NCI-H146 treated with DMSO at 0.1 percent for 48 hours (cell line): ENCODE measurements around the gene KLHL8.
"Not testable (repeated sequence)": the region's sequence is repeated elsewhere in the genome, so short reads cannot be mapped to it uniquely, and the experiment has no call there.

Experiments
- DNase-seq: peaks from one replicate; lab custom pipeline; 2025; ENCODE audit not compliant: unreplicated experiment; lab: John Stamatoyannopoulos, UW

Gene KLHL8

DNA sequence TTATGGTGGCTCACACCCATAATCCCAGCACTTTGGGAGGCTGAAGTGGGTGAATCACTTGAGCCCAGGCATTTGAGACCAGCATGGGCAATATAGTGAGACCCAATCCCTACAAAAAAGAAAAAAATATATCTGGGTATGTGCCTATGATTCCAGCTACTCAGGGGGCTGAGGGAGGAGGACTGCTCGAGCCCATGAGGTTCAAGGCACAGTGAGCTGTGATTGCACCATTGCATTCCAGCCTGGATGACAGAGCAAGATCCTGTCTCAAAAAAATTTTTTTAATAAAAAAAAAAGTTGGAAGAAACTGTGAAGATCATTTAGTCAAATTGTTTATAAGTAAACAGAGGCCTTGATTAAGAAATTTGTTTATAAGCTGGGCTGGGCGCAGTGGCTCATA is 39.7 kb downstream of the KLHL8 start:
- no peak for DNase-seq

DNA sequence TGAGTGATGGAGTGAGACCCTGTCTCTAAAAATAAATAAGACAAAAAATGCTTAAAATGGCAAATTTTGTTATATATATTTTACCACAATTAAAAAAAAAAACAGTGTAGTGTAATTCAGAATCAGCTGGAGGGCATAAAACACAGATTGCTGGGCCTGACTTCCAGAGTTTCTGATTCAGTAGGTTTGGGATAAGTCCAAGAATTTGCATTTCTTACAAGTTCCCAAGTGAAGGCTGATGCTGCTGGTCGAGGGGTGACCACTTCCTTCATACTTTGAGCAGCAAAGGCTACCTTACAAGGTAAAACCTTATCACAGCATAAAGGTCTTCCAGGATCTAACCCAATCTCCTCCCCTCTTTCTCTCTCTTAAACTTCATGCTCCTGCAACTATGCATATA is 40.7 kb downstream of the KLHL8 start:
- DNase-seq: no peak

DNA sequence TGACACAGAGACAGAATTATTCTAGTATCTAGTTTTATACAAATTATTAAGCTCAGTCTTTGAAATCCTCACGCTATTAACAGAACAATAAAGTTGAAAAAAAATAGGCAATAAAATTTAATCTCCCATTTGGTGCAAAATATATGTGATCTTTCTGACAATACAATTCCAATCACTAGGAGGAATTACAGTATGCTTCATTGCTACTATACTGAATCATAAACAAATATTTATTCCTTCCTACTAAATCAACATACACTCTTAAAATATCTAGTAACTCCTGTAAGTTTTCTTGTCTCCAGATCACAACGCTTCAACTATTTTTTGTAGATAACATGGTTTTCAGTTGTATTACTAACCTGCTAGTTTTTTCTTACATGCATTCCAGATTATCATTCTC is 45.7 kb downstream of the KLHL8 start:
- DNase-seq: no peak

DNA sequence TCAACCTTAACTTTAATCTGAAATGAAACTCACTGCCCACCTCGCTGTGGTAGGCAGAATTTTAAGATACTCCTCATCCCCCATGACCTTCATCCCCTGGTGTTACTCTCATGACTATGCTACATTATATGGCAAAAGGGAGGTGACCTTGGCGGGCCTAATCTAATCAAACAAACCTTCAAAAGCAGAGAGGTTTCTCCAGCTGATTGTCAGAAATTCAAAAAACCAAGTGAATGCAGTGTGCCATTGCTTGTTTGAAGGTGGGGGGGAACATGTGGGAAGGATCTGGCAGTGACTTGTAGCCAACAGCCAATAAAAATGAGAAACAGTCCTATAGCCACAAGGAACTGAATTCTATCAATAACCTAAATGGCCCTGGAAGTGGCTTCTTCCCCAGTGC is 48.5 kb downstream of the KLHL8 start:
- no peak for DNase-seq

DNA sequence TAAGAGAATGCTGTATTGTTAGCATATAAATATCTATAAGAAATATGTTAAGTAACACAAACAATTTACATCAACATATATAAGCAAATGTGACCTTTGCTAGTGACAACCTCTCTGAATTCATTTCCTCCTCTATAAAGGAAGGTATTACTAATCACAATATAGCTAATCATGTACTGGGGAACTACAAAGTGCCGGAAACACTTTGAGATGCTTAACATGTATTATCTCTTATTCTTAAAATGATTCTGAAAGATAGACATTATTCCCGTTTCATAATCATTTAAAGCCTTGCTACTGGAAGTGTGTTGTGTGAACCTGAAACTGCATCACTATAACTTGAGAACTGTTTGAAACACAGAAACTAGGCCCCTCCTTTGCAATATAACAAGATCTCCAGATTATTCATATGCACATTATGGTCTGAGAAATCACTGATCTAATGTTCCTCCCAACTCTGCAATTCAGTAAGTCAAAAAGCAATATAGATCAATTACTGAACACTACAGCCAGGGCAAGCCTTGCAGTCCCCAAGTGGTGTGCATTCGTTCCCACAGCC is 54.0 kb downstream of the KLHL8 start:
- no peak for DNase-seq

DNA sequence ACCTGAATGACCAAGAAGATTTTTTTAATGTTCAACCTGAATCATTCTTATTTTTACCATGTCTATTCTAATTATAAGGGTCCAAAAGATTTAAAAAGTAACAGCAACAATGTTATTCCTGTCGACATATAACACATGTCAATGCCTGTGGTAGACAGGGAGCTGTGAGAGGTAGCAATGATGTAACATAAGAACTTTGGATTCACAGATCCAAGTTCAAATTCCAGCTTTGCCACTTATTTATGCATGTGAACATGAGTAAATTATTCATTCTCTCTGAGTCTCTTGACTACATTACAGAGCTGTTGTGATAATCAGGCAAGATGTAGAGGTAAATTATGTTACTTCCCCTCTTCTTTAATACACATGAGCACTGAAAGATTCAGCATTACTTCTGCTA is 54.5 kb downstream of the KLHL8 start:
- no peak for DNase-seq

DNA sequence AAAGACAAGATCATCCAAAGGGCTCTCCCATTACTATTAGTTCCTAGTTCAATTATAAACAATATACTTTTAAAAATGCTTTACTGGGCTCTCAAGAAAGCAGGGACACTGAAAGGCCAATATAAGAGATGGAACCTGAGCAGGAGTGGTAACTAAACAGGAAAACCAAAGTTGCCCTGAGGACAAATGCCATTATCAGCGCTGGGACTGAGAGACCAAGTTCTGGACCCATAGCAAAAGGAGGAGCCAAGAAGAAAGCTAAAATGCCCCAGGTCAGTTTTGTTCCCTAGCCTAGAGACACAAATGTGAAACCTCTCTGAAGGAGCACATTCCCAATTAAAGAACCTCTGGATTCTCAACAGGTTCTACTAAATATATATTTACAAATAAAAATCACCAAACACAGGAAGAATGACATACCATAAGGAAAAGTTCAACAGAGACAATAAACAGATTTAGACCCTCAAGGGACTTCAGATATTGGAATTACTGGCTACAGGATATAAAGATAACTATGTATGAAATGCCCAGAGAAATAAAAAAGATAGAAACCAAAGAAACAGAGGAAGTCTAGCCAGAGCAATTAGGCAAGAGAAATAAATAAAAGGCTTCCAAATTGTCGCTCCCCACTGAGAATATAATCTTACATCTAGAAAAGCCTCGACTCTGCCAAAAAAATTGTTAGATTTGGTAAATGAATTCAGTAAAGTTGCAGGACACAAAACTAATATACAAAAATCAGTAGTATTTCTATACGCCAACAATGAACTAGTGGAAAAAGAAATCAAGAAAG is 67.1 kb downstream of the KLHL8 start:
- DNase-seq: no peak

DNA sequence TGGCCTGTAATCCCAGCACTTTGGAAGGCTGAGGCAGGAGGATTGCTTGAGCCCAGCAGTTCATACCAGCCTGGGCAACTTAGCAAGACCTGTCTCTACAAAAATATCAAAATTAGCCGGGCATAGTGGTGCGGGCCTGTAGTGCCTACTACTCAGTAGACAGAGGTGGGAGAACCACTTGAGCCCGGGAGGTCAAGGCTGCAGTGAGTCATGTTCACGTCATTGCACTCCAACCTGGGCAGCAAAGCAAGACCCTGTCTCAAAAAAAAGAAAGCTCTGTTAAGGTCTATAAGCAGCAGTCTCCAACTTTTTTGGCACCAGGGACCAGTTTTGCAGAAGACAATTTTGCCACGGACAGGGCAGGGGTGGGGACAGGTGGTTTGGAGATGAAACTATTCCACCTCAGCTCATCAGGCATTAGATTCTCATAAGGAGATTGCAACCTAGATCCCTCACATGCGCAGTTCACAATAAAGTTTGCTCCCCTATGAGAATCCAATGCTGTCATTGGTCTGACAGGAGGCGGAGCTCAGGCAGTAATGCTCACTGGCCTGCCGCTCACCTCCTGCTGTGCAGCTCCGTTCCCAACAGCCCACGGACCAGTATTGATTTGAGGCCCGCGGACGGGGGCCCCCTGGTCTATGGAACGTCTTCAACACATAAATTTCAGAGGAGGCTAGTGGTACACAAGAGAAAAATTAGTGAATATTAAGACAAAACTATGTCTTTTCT is 67.9 kb downstream of the KLHL8 start:
- DNase-seq: no peak

DNA sequence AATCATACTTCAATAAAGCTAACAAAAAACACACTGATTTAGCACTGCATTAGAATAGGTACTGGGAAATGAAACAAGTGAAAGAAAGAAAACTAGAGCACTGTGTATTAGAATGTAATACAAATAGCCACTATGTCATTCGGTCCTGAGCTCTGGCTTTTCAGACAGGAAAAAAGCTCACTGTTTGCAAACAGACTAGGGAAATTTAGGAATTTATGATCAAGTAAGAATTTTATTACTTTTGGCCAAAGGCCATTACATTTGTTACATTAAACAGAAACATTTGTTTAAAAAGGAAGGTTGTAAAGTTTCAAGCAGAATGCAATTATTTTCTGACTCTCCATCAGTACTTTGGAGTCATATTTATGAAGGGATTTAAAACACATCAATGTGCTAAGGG is 68.7 kb downstream of the KLHL8 start:
- no peak for DNase-seq

DNA sequence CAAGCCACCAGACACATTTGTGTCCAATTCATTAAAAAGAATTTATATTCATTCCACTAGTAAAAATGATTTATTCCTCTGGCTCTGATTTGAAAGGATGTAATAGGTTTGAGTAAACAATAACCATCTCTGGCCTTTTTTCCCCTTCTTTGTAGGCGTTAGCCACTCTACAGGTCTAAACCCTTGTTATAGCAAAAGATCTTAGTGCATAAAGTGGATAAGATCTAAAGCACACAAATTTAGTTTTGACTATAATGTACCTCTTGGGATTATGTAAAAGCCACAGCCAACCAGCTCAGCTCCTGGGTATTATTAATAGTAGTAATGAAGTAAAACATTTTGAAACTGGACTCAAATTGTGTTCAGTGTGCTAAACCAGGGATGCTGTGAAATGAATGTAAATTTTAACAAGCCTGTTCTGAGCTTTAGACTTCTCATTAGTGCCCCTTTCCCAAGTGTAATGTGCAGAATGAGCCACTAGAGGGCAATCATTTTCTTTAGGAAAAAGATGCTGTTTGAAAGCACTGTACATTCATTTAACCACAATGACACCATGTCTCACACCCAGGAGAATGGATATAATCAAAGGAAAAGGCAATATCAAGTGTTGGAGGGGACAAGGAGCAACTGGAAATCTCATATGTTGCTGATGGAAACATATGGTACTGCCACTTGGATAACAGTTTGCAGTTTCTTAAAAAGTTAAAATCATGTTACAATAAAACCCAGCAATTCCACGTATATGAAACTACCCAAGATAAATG is 69.7 kb downstream of the KLHL8 start:
- DNase-seq: peak; percentile 6

DNA sequence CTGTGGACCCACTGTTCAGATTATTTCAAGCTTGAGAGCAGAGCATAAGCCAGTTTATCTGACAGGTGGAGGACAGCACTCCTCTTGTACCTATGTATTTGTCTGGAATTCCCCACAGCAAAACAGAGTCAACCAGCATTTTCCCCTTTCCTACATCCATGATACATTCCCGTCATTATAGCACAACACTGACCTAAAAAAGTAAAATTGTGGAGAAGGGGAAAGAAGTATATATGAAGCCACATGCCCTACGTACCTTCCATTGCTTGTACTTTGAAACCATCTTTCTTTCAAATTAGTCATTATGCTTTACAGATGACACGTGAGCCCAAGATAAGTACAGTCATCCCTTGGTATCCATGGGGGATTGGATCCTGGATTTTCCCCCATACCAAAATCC is 73.3 kb downstream of the KLHL8 start:
- DNase-seq: no peak

DNA sequence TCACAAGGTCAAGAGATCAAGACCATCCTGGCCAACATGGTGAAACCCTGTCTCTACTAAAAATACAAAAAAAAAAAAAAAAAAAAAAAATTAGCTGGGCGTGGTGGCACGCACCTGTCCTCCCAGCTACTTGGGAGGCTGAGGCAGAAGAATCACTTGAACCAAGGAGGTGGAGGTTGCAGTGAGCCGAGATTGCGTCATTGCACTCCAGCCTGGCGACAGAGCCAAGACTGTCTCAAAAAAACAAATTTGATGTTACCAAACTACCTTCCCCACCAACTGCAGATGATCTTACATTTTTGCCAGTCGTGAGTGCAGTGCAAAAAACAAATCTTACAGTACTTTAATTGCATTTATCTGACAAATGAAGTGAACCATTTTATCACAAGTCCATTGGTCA is 74.5 kb downstream of the KLHL8 start:
- DNase-seq: not testable (repeated sequence)

DNA sequence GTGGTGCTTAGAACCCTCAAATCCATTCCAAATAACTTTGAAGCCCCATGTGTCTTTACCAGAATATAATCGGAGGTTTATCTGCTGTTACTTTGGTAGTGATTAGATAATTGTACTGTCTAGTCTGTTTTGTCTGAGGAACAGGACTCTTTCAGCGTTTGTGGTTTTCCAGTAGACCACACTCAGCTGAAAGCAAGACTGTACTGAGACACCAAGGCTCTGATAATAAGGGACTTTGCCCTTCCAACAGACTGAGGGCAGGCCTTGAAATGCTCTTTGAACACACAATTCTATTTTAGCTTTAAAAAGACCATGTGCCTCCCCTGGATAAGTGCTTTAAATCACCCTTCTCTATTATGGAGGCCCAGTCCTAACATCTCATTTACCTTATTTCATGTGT is 76.1 kb downstream of the KLHL8 start:
- DNase-seq: no peak

DNA sequence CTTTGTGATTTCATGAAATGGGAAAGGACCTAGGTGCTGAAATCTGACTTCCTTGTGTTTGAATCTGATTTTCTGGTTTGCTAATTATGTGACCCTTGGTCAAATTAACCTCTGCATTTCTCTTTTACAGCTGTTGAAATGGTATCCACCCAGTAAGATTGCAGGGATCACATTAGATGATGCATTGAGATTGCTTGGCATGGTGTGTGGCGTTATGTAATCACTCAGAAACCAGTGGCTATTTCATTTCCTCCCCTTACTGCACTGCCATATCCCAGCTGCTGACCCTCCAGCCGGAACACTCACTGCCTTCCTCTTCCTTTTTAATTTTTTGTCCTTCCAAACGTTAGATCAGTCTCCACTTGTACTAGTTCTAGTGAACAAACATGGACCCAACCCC is 79.0 kb downstream of the KLHL8 start:
- no peak for DNase-seq

DNA sequence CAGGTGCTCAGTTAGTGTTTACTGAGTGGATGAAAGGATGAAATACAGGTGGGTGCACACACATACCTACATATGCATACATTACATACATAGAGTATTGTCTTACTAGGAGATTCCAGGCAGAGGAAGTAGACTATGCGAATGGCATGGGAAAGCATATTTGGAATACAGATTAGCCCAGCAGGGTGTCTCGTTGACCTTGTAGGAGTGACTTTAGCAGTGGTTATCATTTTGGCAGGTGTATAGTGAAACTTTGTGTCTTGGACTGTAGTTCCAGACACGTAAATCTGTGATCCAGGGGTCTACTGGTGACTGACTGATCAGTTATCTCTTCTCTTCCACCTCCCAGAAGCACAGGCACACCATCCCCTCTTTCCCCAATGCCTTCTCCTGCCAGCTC is 86.3 kb downstream of the KLHL8 start:
- no peak for DNase-seq

DNA sequence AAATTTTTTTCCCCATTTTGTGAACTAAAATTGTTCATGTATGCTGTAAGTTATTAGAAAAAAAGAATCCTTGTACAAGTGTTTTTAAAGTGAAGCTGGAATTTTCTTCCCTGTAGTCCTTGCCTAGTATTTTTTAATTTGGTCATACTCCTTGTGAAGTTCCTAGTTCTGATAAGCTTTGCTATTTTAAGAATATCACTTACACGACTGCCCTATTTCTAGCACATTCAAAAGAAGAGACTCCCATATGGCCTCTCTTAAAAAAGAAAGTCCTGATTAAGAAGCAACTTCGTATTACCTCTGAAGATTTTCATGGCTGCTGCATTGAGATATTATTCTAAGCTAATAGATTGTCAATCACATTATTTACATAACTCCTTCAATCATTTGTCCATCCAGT is 87.2 kb downstream of the KLHL8 start:
- no peak for DNase-seq

DNA sequence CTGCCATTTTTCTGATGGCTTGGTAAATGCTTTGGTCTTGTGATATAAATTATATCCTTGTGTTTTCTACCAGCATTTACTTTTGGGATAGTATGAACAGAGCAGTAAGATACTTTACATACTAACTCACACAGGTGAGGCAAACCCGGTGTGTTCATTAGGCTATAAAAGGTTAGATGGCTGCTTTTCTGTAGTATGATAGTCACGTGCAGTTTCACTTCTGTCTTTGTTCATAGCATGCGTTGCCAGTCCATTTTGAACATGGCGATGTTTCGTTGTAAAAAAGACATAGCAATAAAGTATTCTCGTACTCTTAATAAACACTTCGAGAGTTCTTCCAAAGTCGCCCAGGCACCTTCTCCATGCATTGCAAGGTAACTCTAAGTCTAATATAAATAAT is 88.4 kb downstream of the KLHL8 start:
- no peak for DNase-seq

DNA sequence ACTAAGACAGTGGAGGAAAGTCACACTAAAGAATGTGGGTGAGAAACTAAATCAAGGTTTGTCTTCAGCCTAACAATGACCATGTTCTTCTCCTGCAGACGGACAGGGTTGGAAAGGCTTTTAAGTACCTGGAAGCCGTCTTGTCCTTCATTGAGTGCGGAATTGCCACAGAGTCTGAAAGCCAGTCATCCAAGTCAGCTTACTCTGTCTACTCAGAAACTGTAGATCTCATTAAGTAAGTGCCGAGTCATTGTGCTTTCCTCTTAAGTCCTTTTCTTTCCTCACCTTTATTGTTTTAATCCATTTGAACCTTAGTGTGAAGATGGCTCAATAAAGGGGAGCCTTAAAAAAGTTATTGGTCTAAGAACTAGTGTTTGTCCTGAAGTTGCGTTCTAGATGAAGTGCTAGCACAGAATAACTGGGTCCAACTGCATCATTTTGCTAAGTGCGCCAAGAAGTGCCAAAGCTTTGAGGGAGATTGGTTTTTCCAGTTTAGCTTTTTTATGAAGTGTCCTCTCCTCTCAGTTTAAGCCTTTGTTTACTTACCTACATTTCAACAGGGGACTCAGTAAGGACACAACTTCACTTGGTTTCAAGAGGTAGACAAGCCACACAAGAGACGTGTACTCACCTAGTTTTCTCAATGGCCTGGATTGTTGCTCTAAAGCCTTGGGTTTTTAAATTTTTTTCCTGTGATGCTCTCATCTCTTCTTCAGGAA is 89.3 kb downstream of the KLHL8 start:
- DNase-seq: no peak

DNA sequence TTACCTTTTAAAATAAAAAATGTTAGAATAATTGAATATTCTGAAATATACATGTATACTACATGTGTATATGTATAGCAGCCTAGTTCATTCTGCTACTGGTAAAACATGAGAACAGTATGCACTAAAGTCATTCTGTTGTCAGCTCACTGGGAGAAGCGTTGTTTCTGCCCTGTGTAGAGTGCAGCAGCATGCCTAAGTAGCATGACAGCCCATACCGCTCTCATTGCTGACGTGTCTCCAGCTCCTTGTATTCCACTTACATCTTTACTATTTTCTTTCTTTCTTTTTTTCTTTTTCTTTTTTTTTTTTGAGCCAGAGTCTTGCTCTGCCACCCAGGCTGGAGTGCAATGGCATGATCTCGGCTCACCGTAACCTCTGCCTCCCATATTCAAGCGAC is 90.7 kb downstream of the KLHL8 start:
- DNase-seq: no peak

DNA sequence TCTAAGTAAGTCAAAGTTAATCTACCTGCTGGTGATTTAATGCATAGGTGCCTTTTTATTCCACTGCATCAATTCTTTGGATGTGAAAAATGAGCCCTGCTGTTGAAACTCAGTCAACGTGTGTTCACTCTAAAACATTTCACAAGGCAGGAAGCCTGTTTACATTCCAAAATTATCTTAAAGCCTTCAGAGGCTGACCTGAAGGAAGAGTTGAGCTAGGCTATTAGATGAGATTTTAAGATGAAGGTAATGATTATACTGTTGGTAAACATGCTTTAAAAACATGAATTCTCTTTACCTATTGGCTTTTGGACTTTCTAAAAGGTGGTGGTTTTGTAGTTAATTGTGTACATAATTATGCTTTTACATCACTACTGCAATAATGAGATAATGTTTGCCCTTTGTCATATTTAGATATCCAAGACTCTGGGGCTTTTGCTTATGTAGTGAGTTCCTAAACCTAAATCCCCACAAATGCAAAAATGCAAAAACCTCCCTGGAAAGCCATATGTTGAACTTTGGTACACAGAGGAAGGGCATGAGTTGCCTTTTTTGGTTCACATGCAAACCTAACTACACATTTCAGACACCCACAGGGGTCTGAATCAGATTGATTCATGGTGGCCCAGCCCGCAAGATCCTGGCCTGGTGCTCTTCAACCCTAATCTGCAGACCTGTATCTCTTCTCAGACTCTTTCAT is 92.3 kb downstream of the KLHL8 start:
- DNase-seq: no peak
